Large intestine (tissue), 3 donors: ENCODE data around the gene ATP9B. TPM values are rescaled to one million over a fixed set of nuclear protein-coding genes. Genes with fewer than 3 reads are reported as not detected.
"Not testable (repeated sequence)": the region's sequence is repeated elsewhere in the genome, so short reads cannot be mapped to it uniquely, and the experiment has no call there.

Experiments used
- DNase-seq, 2 donors: peaks; one replicate each; pipeline versions ENCODE4 v3.0.0 to v3.0.0-alpha.2; 2013
- H3K27ac ChIP-seq: one replicate; pipeline ENCODE4 v1.5.1; 2013; ENCODE audit warnings: low read length
- H3K27me3 ChIP-seq: 2 replicates; pipeline ENCODE4 v1.6.1; 2013; ENCODE audit warnings: low read length; ENCODE audit not compliant: control insufficient read depth, insufficient read depth
- H3K36me3 ChIP-seq: 2 replicates; pipeline ENCODE4 v1.6.1; 2013; ENCODE audit warnings: low read length; ENCODE audit not compliant: control insufficient read depth, insufficient read depth
- H3K4me1 ChIP-seq: one replicate; pipeline ENCODE4 v1.6.1; 2013; ENCODE audit warnings: low read length; ENCODE audit not compliant: control insufficient read depth, insufficient read depth
- H3K4me3 ChIP-seq: one replicate; pipeline ENCODE4 v1.5.1; 2013; ENCODE audit warnings: low read length
- H3K9me3 ChIP-seq: one replicate; pipeline ENCODE4 v1.6.1; 2013; ENCODE audit warnings: mild to moderate bottlenecking, low read depth, low read length, moderate library complexity; ENCODE audit not compliant: control insufficient read depth
- WGBS: methylation state at CpG from one replicate; pipeline ENCODE4 v1.1.5; 2013; ENCODE audit warnings: low lambda C conversion rate; ENCODE audit not compliant: insufficient coverage; 5-methylcytosine and 5-hydroxymethylcytosine counted together
- polyA plus RNA-seq: library from polyadenylated mRNA; unstranded; fragments of 120-200 nt; gene quantifications from one replicate; pipeline ENCODE4 v1.2.1, GENCODE V29; 2013

Gene ATP9B
- polyA plus RNA-seq, 1 donor = 19.9 TPM

DNA sequence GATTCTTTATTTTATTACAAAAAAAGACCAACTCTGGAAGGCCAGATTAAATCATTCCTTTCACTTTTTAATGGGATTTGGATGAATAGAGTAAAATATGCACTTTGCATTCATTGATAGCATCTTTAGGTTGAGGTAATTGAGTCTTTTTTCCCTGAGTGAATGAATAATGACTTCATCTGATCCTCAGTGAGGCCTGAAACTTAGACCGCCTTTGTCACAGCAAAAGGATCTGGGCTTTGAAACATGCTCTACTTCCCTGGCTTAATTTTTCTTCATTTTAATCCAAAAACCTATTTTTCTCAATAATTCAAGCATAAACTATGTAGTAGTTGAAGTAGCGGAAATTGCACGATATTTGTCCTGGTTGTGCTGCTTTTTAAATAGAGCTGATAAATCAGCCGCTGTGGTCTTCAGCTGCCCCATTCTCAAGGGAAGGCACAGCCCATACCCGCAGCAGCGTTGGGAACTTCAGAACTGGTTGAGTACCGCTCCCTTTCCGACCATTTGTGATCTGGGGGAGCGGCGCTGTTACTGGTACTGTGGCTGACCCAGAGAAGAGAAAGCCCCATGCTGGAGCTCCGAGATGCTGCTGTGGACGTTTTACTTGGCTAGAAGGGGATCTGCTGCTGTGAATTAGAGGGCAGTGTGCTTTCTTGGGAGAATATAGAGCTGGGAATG, 181.2 kb downstream of the ATP9B start:
- 100% methylated on average over 1 of the region's 12 CpGs for WGBS
- H3K27me3 ChIP-seq = no peaks in the 10 kb centered on the region
- peaks cover 4% of the 10 kb centered on the region for H3K9me3 ChIP-seq
- H3K4me3 ChIP-seq = no peak overlapping the region
- DNase-seq = no peak
- H3K36me3 ChIP-seq = peaks cover 14% of the 10 kb centered on the region
- no peak overlapping the region for H3K27ac ChIP-seq
- no peaks in the 10 kb centered on the region for H3K4me1 ChIP-seq

DNA sequence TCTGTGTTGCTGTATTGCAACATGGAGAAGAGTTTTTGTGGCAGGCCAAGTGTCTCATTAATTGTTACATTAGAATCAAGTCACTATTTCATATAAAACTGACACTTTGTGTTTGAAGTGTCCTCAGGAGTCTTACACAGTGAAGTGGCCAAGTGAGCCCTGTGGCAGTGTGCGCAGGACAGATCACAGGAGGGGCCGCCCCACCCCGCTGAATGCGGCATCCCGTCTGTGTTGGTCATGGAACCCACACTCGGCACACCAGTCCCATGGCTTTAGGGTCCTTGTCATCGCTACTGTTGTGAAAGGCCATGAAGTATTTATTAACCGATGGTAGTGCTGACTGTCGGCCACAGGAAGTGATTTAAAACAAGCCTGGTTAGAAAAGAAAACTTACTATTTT, 181.8 kb downstream of the ATP9B start:
- H3K27me3 ChIP-seq = no peaks in the 10 kb centered on the region
- peaks cover 15% of the 10 kb centered on the region for H3K36me3 ChIP-seq
- no peaks in the 10 kb centered on the region for H3K4me1 ChIP-seq
- no peak for DNase-seq
- H3K4me3 ChIP-seq = no peak overlapping the region
- H3K9me3 ChIP-seq = no peaks in the 10 kb centered on the region
- no peak overlapping the region for H3K27ac ChIP-seq
- no CpG with 5 or more reads among the region's 9 CpGs for WGBS

DNA sequence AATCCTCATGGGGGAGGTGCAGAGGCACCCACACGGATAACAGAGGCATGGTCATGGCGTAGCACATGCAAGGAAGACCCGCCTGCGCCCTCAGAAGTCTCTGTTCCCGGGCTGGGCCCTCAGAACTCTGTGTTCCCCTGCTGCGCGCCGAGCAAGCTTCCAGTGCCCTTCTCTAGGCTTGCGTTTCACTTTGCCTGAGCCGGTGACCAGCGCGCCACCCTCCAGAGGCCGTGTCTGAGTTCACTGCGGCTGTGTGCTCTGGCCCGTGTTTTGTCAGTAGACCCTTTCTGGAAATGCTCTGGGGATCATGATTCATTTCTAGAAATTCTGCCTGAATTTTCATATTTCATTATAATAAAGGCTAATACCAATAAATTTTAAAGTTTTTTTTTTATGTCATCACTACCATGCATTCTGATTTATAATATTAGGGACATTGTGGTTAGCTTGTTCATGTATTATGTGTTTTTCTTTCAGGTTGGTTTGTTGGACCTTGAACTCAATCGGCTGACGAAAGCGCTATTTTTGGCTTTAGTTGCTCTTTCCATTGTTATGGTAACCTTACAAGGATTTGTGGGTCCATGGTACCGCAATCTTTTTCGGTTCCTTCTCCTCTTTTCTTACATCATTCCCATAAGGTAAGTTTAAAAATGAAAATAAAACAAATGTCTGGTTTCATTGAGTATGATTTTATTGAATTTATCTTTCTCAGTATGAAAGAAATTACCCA, 183.9 kb downstream of the ATP9B start:
- 87% methylated on average over 3 of the region's 20 CpGs for WGBS

DNA sequence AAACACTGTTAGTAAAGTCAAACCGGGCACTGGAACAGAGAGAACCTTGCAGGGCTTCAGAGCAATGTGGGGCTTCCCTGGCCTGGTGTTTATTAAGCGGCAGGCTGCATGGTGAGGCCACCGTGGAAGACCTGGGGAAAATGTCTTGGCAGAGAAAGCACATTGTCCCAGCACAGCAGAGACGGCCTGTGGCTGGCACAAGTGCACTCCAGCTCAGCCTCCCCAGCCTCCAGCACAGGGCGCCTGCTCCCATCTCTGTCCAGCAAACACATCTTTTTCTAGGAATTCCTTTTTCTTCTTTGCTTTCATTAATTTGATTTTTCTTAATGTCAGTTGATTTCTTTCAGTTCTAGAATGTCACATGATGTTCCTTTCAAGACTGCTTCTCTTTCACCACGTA, 188.3 kb downstream of the ATP9B start:
- DNase-seq = no peak
- H3K36me3 ChIP-seq = peaks cover 22% of the 10 kb centered on the region
- WGBS = 100% methylated on average over 1 of the region's 6 CpGs
- no peak overlapping the region for H3K4me3 ChIP-seq
- H3K4me1 ChIP-seq = no peaks in the 10 kb centered on the region
- no peaks in the 10 kb centered on the region for H3K27me3 ChIP-seq
- H3K27ac ChIP-seq = no peak overlapping the region
- H3K9me3 ChIP-seq = no peaks in the 10 kb centered on the region

More for the DNA sequence above, 183.9 kb downstream of the ATP9B start:
- no peak overlapping the region for H3K4me3 ChIP-seq
- H3K27ac ChIP-seq = no peak overlapping the region
- H3K27me3 ChIP-seq = no peaks in the 10 kb centered on the region
- H3K4me1 ChIP-seq = no peaks in the 10 kb centered on the region
- peaks cover 15% of the 10 kb centered on the region for H3K36me3 ChIP-seq
- DNase-seq = no peak
- H3K9me3 ChIP-seq = no peaks in the 10 kb centered on the region

DNA sequence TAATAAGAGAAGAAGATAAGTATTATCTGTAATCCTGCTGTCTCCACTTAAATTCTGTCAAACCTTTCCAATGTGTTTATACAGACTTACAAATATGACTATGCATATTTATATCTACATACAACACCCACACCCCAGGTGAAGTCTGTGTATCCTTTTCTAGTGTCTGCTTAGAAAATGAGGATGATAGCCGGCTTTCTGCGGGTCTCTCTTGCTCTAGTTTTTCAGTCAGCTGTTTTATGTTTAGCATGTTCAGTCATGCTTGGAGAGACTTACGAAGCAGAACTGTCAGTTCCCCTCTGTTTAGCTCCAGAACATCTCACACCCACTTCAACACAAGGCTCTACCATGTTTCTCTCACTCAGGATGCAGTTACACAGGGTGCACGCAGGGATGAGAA, 189.3 kb downstream of the ATP9B start:
- peaks cover 21% of the 10 kb centered on the region for H3K36me3 ChIP-seq
- no peak for DNase-seq
- H3K4me3 ChIP-seq = no peak overlapping the region
- 90% methylated on average over 2 of the region's 4 CpGs for WGBS
- H3K4me1 ChIP-seq = no peaks in the 10 kb centered on the region
- no peaks in the 10 kb centered on the region for H3K9me3 ChIP-seq
- no peak overlapping the region for H3K27ac ChIP-seq
- no peaks in the 10 kb centered on the region for H3K27me3 ChIP-seq

DNA sequence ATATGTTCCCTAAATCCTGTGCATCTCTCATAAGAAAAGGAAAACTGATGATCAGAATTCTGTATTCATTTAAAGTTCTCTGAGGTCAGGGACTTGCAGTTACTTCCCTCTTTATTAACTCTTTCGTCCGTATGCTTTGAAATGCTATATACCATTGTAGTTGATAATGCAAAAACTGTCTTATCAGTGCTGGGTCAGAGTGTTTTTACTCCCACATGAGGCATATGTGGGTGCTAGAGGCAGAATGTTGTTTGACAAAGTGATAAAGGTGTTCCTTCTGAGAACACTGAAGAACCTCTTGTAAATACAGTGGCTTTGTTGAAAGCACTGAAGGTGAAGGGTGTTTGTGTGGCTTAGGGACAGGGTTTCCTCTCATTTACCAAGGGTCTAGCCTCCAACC, 190.0 kb downstream of the ATP9B start:
- Histone ChIP-seq H3K4me1 (no peaks in the 10 kb centered on the region), H3K4me3 (no peak overlapping the region), H3K27me3 (no peaks in the 10 kb centered on the region), H3K9me3 (no peaks in the 10 kb centered on the region), H3K27ac (no peak overlapping the region), H3K36me3 (peaks cover 18% of the 10 kb centered on the region)
- DNase-seq = no peak
- no CpG with 5 or more reads among the region's 2 CpGs for WGBS

DNA sequence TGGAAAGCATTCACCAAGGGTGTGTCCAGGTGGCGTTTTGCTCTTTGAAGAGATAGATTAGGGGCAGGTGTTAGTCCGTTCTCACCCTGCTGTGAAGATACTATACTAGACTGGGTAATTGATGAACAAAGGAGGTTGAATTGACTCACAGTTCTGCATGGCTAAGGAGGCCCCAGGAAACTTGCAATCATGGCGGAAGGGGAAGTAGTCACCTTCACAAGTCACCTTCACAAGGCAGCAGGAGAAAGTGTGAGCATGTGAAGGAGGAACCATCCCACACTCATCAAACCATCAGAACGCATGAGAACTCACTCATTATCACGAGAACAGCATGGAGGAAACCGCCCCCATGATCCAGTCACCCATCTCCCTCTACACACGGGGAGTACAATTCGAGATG, 190.8 kb downstream of the ATP9B start:
- DNase-seq = no peak
- no peak overlapping the region for H3K27ac ChIP-seq
- no peaks in the 10 kb centered on the region for H3K4me1 ChIP-seq
- WGBS = no CpG with 5 or more reads among the region's 8 CpGs
- H3K4me3 ChIP-seq = no peak overlapping the region
- peaks cover 12% of the 10 kb centered on the region for H3K36me3 ChIP-seq
- H3K27me3 ChIP-seq = no peaks in the 10 kb centered on the region
- peaks cover 1% of the 10 kb centered on the region for H3K9me3 ChIP-seq

DNA sequence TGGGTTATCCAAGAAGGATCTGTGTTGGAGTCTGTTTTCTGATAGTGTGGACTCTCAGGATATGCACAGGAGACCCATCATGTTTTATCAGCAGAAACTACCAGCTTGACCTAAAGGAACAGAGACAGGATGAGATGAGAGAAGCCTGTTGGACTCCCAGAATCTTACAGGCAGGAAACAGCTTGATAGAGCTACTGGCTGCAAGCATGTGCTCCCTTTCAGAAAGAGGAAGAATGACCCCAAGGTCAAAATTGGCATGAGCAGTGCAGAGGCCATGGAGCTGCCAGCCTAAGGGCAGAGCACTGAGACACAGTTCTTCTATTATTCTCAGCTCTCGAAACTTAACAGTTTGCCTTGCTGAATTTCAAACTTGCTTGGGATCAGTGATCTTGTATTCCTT, 191.3 kb downstream of the ATP9B start:
- peaks cover 7% of the 10 kb centered on the region for H3K36me3 ChIP-seq
- H3K27me3 ChIP-seq = no peaks in the 10 kb centered on the region
- H3K4me3 ChIP-seq = no peak overlapping the region
- H3K4me1 ChIP-seq = no peaks in the 10 kb centered on the region
- no peak overlapping the region for H3K27ac ChIP-seq
- WGBS = no CpG with 5 or more reads among the region's 1 CpG
- H3K9me3 ChIP-seq = peaks cover 4% of the 10 kb centered on the region
- no peak for DNase-seq

DNA sequence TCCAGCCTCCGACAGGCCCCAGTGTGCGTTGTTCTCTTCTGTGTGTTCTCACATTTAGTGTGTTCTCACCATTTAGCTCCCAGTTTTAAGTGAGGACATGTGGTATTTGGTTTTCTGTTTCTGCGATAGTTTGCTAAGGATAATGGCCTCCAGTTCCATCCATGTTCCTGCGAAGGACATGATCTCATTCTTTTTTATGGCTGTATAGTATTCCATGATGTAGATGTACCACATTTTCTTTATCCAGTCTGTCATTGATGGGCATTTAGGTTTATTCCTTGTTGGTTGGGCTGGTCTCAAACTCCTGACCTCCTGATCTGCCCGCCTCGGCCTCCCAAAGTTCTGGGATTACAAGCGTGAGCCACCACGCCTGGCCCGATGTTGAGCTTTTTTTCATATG, 195.9 kb downstream of the ATP9B start:
- not testable (repeated sequence) for H3K36me3 ChIP-seq, DNase-seq, H3K27ac ChIP-seq, H3K27me3 ChIP-seq, H3K9me3 ChIP-seq, H3K4me3 ChIP-seq, H3K4me1 ChIP-seq
- WGBS = 100% methylated on average over 3 of the region's 9 CpGs

DNA sequence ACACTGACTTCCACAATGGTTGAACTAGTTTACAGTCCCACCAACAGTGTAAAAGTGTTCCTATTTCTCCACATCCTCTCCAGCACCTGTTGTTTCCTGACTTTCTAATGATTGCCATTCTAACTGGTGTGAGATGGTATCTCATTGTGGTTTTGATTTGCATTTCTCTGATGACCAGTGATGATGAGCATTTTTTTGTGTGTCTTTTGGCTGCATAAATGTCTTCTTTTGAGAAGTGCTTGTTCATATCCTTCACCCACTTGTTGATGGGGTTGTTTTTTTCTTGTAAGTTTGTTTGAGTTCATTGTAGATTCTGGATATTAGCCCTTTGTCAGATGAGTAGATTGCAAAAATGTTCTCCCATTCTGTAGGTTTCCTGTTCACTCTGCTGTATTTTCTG, 202.6 kb downstream of the ATP9B start:
- H3K4me3 ChIP-seq, H3K9me3 ChIP-seq, H3K27me3 ChIP-seq, DNase-seq, H3K27ac ChIP-seq, H3K4me1 ChIP-seq: not testable (repeated sequence)
- peaks cover 15% of the 10 kb centered on the region for H3K36me3 ChIP-seq

DNA sequence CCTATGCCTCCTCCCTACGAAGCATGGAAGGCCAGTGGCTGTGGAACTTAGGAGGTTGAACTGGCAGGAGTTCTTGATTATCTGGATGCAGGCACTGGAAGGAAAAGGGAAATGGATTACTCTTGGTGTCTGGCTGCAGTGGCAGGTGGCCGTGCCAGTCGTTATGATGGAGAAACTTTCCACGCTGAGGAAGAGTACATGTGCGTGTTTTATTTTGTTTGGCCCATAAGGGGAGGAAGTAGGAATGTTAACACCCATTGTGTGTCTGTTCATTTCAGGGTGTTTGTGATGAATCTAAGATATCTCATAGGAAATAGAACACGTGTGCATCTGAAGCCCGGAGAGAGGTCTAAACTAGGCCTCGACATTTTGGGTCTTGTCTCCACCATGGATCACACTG, 203.7 kb downstream of the ATP9B start:
- H3K4me1 ChIP-seq = no peaks in the 10 kb centered on the region
- WGBS = 88% methylated on average over 3 of the region's 8 CpGs

More for the DNA sequence above, 203.7 kb downstream of the ATP9B start:
- Histone ChIP-seq H3K27me3 (no peaks in the 10 kb centered on the region), H3K9me3 (no peaks in the 10 kb centered on the region), H3K27ac (no peak overlapping the region), H3K4me3 (no peak overlapping the region), H3K36me3 (peaks cover 17% of the 10 kb centered on the region)
- no peak for DNase-seq
